ENCODE measurements around the gene SLC25A13. TPM values are rescaled to one million over a fixed set of nuclear protein-coding genes. Genes with fewer than 3 reads are reported as not detected.

SLC25A13 gene
- total and polyA plus RNA-seq, 2 donors (not counting 1 experiment from before 2014, with no cell fraction given), result 6.9 to 12.0 TPM

DNA sequence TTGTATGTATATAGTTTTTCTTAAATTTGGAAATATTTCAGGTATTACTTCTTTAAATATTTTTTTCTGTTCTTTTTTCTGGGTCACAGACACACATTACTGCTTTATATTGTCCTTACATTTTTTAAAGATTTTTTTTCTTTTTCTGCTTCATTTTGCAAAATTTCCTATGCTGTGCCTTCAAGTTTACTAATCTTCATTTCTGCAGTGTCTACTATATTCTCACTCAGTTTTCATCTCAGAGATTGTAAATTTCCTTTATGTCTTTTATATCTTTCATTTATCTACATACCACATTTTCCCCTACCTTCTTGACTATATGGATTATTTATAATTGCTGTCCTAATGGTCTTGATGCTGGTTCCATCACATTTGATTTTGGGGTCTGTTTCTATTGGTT is 210.5 kb downstream of the SLC25A13 start:
- no peak overlapping the region for H3K27ac ChIP-seq (ENCODE audit: insufficient read depth, low read length)
- H3K79me2 ChIP-seq (ENCODE audit: control insufficient read depth, insufficient read depth, low read length), result no peaks in the 10 kb centered on the region
- no peaks in the 10 kb centered on the region for H3K9me3 ChIP-seq (ENCODE audit: control insufficient read depth, insufficient read depth, low read depth, low read length)
- TF ChIP-seq, protein P1, sequence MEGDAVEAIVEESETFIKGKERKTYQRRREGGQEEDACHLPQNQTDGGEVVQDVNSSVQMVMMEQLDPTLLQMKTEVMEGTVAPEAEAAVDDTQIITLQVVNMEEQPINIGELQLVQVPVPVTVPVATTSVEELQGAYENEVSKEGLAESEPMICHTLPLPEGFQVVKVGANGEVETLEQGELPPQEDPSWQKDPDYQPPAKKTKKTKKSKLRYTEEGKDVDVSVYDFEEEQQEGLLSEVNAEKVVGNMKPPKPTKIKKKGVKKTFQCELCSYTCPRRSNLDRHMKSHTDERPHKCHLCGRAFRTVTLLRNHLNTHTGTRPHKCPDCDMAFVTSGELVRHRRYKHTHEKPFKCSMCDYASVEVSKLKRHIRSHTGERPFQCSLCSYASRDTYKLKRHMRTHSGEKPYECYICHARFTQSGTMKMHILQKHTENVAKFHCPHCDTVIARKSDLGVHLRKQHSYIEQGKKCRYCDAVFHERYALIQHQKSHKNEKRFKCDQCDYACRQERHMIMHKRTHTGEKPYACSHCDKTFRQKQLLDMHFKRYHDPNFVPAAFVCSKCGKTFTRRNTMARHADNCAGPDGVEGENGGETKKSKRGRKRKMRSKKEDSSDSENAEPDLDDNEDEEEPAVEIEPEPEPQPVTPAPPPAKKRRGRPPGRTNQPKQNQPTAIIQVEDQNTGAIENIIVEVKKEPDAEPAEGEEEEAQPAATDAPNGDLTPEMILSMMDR (conservative IDR thresholded peaks at IDR 0.05 in 1 of 2, IDR thresholded peaks at IDR 0.05 in 1 of 2; ENCODE audit: low read depth in 1 of 2, low read length in 2 of 2), result no peak
- no peak for TF ChIP-seq EZH2 (IDR thresholded peaks at IDR 0.05; ENCODE audit: low read length, missing control alignments)
- H3K36me3 ChIP-seq (ENCODE audit: control insufficient read depth, insufficient read depth, low read length), result no peaks in the 10 kb centered on the region
- no peaks in the 10 kb centered on the region for H3K27me3 ChIP-seq (ENCODE audit: control insufficient read depth, insufficient read depth, low read length)
- no peaks in the 10 kb centered on the region for H4K20me1 ChIP-seq (ENCODE audit: control insufficient read depth, extremely low read depth, insufficient read depth, low read length)
- H3K4me2 ChIP-seq (ENCODE audit: extremely low read depth, insufficient read depth, low read length), result no peak overlapping the region
- no peak for DNase-seq (ENCODE audit: low read depth in 2 of 2)
- H3K4me1 ChIP-seq (ENCODE audit: control insufficient read depth, extremely low read depth, insufficient read depth, low read length), result no peaks in the 10 kb centered on the region
- H3K4me3 ChIP-seq (replicated peaks in 1 of 4; ENCODE audit: control extremely low read depth in 1 of 4, insufficient read depth in 1 of 4, low read depth in 3 of 4, low read length in 4 of 4), result no peak overlapping the region
- no peak overlapping the region for H2AFZ ChIP-seq (ENCODE audit: low read length)
- no peak overlapping the region for H3K9ac ChIP-seq (ENCODE audit: insufficient read depth, low read length)

DNA sequence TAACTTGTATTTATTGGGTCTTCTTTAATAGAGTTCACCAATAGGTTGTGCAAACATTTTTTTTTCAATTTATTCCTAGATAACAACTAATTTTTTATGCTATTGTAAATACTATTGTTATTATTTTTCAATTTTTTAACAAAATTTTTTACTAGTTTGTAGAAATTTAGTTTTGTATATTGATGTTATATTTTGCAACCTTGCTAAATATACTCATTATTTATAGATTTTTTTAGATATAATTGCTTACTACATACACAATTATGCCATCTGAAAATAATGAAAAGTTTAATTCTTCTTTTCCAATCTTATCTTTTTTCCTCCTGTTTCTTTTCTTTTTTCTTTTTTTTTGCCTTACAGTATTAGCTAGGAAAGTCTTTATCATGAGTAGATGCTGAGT is 216.9 kb downstream of the SLC25A13 start:
- Histone ChIP-seq H3K27ac (ENCODE audit: insufficient read depth, low read length) (no peak overlapping the region), H3K9ac (ENCODE audit: insufficient read depth, low read length) (no peak overlapping the region), H3K27me3 (ENCODE audit: control insufficient read depth, insufficient read depth, low read length) (no peaks in the 10 kb centered on the region), H3K36me3 (ENCODE audit: control insufficient read depth, insufficient read depth, low read length) (no peaks in the 10 kb centered on the region), H3K79me2 (ENCODE audit: control insufficient read depth, insufficient read depth, low read length) (no peaks in the 10 kb centered on the region), H4K20me1 (ENCODE audit: control insufficient read depth, extremely low read depth, insufficient read depth, low read length) (no peaks in the 10 kb centered on the region), H2AFZ (ENCODE audit: low read length) (no peak overlapping the region), H3K9me3 (ENCODE audit: control insufficient read depth, insufficient read depth, low read depth, low read length) (no peaks in the 10 kb centered on the region), H3K4me1 (ENCODE audit: control insufficient read depth, extremely low read depth, insufficient read depth, low read length) (no peaks in the 10 kb centered on the region), H3K4me2 (ENCODE audit: extremely low read depth, insufficient read depth, low read length) (no peak overlapping the region), H3K4me3 (replicated peaks in 1 of 4; ENCODE audit: control extremely low read depth in 1 of 4, insufficient read depth in 1 of 4, low read depth in 3 of 4, low read length in 4 of 4) (no peak overlapping the region)
- DNase-seq (ENCODE audit: low read depth in 2 of 2), result no peak
- TF ChIP-seq, protein P1 (conservative IDR thresholded peaks at IDR 0.05 in 1 of 2, IDR thresholded peaks at IDR 0.05 in 1 of 2; ENCODE audit: low read depth in 1 of 2, low read length in 2 of 2), result no peak
- TF ChIP-seq EZH2 (IDR thresholded peaks at IDR 0.05; ENCODE audit: low read length, missing control alignments), result no peak

DNA sequence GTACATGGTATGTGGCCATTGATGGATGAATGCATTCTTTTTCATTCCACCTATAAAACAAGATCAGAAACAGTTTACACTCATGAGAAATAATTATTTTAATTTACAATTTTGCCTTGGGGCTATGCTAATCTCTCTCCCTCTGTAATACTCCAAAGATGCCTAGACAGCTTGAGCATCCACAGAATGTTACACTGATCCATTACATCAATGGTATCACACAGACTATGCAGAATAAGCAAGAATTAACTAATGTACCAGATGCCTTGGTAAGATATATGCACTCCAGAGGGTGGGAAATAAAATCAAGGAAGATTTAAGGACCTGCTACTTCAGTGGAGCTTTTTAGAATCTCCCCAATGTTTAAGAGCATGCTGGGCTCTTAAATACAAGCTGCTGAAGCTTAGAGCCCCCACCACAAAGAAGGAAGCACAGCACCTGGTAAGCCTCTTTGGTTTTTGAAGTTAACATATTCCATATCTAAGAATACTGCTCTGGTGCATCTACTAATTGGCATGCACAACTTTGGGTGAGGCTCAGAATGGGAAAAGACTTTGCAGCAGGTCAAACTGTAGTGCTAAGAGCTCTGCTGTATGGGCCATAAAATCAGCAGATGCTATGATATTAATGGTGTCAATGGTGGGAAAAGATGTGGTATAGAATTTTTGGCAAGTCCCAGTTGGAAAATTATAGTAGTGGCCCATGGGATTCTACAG is 219.6 kb downstream of the SLC25A13 start:
- no peak for DNase-seq (ENCODE audit: low read depth in 2 of 2)
- H2AFZ ChIP-seq (ENCODE audit: low read length), result no peak overlapping the region
- H3K4me1 ChIP-seq (ENCODE audit: control insufficient read depth, extremely low read depth, insufficient read depth, low read length), result no peaks in the 10 kb centered on the region
- H3K27ac ChIP-seq (ENCODE audit: insufficient read depth, low read length), result no peak overlapping the region
- H3K36me3 ChIP-seq (ENCODE audit: control insufficient read depth, insufficient read depth, low read length), result no peaks in the 10 kb centered on the region
- no peaks in the 10 kb centered on the region for H3K27me3 ChIP-seq (ENCODE audit: control insufficient read depth, insufficient read depth, low read length)
- no peak overlapping the region for H3K9ac ChIP-seq (ENCODE audit: insufficient read depth, low read length)
- H4K20me1 ChIP-seq (ENCODE audit: control insufficient read depth, extremely low read depth, insufficient read depth, low read length), result no peaks in the 10 kb centered on the region
- TF ChIP-seq EZH2 (IDR thresholded peaks at IDR 0.05; ENCODE audit: low read length, missing control alignments), result no peak
- TF ChIP-seq, protein P1 (conservative IDR thresholded peaks at IDR 0.05 in 1 of 2, IDR thresholded peaks at IDR 0.05 in 1 of 2; ENCODE audit: low read depth in 1 of 2, low read length in 2 of 2), result no peak
- no peaks in the 10 kb centered on the region for H3K9me3 ChIP-seq (ENCODE audit: control insufficient read depth, insufficient read depth, low read depth, low read length)
- H3K4me2 ChIP-seq (ENCODE audit: extremely low read depth, insufficient read depth, low read length), result no peak overlapping the region
- no peak overlapping the region for H3K4me3 ChIP-seq (replicated peaks in 1 of 4; ENCODE audit: control extremely low read depth in 1 of 4, insufficient read depth in 1 of 4, low read depth in 3 of 4, low read length in 4 of 4)
- H3K79me2 ChIP-seq (ENCODE audit: control insufficient read depth, insufficient read depth, low read length), result no peaks in the 10 kb centered on the region
